Stimulated activated CD8-positive, alpha-beta memory T cell treated with anti-CD3 and anti-CD28 coated beads, Interleukin-7, amount 100 ng/mL, for 48 hours (primary cell): Measurements from ENCODE around the gene MCU.
"Not testable (repeated sequence)": the region's sequence is repeated elsewhere in the genome, so short reads cannot be mapped to it uniquely, and the experiment has no call there.

Source experiments
- DNase-seq, 2 donors: peaks; one replicate each; pipeline ENCODE4 v3.0.0-alpha.2; 2020; ENCODE audit warnings: low read depth in 1 of 2; ENCODE audit errors: extremely low read depth in 1 of 2

The MCU gene

DNA sequence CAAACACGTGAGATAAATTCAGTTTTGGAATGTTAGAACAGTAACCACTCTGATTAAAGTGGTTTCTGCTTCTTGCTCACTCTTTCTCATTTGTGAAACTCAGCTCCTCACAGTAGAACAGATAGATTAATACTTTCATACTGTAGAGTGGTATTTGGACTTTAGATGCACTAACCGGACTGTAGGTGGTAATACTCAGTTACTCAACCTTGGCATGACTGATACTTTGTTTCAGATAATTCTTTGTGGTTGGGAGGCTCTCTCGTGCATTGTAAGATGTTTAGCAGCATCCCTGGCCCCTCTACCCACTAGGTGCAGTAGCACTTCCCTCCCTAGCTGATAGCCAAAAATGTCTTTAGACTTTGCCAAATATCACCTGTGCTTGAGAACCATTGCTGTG is 37.6 kb downstream of the MCU start:
- no peak for DNase-seq

DNA sequence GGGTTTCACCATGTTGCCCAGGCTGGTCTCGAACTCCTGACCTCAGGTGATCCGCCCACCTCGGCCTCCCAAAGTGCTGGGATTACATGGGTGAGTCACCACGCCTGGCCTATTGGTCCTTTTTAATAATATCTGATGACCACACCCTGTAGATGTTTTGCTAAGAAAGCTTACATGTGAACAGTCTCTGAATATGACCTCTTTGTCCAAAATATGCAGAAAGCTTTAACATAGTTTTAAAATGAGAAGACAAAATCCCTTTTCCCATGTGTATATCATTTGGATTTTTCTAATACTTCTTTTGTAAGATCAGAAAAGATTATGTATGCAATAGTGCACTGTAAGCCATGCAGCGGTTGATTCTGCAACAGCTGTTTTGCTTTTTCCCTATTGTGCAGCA is 38.5 kb downstream of the MCU start:
- no peak for DNase-seq

DNA sequence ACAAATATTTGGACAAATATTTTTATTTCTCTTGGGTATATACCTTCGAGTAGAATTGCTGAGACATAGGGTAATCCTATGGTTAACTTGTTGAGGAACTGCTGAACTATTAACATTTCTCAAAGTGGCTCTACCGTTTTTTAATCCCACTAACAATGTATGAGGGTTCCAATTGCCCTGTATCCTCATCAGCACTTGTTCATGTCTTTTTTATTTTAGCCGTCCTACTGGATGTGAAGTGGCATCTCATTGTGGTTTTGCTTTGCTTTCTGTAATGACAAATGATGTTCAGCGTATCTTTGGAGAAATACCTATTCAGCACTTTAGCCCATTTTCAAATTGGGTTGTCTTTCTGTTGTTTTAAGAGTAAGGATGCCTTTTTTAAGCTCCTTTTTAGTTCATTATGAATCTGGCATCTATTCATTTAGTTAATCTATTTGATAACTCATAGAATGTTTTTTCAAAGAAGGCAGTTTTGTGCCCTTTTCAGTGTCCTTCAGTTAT is 40.0 kb downstream of the MCU start:
- no peak for DNase-seq

DNA sequence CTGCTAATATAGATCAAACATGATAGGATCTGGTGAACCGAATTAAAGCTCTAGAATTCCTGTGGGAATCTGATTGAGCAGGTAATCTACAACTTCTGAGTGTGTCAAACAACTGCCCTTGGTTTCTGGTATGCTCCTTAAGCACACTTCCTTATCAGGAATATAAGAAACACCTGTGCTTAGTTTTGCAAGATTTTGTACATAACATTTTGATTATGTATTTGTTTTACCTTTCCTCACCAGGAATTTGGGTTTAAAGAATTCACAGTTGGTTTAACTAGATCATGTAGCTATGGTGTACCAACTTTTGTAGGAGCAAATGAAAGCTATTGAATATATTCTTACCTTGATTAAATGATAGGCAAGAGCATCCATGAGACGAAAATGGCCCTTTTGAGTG is 40.6 kb downstream of the MCU start:
- DNase-seq = no peak

- no peak for DNase-seq
Observed at GRCh38 chr10:72733989-72734388, 42.0 kb downstream of the MCU start.

GRCh38 chr10:72735288-72735936 is 43.5 kb downstream of the MCU start:
- no peak for DNase-seq

- DNase-seq = no peak
Observed at GRCh38 chr10:72736176-72736827, 44.4 kb downstream of the MCU start.

DNA sequence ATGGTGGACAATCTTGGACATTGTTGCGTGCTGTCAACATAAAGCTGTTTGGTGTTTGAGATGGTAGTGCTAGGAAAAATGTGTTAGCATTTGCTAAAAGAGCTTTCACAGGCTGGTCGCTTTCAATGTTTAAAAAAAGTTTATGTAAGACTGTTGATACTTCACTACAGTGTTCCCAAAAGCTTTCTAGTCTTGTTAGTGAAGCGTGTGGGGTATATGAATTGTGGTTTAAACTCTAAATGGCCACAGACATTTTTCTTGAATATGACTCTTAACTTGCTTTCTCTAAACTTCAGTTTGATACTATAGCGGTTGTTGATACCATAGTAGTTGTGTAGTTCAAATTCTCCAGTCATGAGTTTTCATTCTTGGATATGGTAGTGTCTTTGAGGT is 44.9 kb downstream of the MCU start:
- DNase-seq = no peak

- not testable (repeated sequence) for DNase-seq
Observed at GRCh38 chr10:72737357-72737756, 45.4 kb downstream of the MCU start.

DNA sequence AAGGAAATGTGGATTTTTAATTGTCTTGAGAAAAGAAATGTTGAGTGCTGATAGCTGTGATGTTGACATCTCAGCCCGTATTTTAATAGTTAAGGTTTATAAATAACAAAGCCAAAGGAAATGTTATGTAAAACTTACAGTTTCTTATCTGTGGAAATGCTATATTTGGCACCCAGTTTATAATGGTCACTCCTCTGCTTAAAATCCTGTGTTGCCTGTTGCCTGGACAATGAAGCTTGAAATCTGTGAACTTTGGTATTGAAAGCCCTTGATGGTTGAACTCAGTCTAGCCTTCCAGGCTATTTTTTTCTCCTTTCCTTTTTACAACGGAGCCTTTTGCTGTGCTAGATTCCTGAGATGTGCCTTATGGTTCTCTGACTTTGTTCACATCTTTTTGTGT is 46.5 kb downstream of the MCU start:
- no peak for DNase-seq

DNA sequence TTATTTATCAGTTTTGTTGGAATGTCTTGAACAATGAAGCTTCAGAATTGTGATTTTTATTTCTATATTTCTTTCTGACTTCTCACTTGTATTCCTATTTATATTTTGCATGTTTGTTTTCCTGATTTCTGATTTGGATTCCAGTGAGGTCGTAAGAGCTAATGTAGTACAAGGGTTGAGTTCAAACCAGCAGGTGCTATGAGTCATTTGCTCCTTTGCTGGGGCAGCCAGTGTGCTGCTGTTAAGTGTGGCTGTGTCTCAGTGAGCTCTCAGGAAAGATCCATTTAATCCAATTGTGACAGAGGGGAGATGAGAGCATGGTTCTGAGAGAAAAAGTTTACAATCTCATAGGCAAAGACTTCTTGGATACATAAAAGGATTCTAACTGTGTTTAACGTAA is 48.6 kb downstream of the MCU start:
- no peak for DNase-seq

DNA sequence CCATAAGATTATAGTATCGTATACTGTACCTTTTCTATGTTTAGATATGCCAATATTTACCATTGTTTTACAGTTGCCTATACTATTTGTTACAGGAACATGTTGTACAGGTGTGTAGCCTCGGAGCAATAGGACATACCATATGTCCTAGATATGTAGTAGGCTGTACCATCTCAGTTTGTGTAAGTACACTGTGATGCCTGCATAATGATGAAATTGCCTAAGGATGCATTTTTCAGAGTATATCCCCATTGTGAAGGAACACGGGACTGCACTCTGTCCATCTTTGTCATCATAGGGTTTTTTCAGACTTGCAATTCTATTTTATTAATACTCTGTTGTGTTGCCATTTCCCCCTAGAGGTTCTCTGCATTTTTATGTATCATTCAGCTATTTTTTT is 50.1 kb downstream of the MCU start:
- DNase-seq = no peak

DNA sequence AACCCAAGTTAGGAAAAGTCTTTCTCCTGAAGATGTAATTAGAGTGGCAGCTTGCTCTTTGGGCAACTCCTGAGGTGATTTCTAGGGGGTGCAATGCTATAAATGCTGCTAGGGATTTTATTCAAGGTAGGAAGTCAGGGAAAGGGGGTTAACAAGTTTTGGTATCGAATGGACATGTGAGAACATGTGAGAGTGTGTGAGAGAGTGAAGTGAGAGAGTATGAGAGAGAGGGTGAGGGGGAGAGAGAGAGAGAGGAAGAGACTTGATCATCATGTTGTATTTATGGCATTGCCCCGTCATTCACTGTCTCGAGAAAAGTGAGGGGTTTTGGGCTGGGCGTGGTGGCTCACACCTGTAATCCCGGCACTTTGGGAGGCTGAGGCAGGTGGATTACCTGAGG is 50.9 kb downstream of the MCU start:
- DNase-seq = no peak

- no peak for DNase-seq
Observed at GRCh38 chr10:72744566-72744965, 52.6 kb downstream of the MCU start.

- no peak for DNase-seq
Observed at GRCh38 chr10:72746426-72747363, 54.8 kb downstream of the MCU start.

DNA sequence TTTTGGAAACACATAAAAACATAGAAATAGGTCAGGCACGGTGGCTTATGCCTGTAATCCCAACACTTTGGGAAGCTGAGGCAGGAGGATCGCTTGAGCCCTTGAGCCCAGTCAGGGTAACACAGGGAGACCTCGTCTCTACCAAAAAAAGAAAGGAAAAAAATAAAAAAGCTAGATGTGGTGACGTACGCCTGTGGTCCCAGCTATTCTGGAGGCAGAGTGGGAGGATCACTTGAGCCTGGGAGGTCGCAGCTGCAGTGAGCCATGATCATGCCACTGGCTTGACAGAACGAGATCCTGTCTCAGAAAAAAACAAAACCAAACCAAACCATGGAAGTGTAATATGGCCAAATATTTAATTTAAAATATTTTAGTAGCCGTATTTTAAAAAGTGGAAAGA is 55.6 kb downstream of the MCU start:
- no peak for DNase-seq

DNA sequence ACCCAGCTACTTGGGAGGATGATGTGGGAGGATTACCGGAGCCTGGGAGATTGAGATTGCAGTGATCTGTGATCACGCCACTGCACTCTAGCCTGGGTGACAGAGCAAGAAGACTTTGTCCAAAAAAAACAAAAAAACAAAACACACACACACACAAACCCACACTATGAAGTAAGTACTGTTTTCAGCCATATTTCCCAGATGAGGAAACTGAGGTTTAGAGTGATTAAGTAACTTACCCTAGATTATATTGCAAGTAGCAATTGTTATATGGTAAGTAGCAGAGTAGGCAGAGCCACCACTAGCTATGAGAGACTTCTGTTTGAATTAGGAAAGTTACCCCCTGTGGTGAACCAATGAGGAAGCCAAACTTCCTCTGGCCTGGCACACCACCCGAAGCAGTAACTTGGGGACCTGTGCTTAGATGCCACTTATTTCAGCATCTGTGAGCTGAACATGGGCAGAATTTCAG is 61.9 kb downstream of the MCU start:
- DNase-seq = no peak

DNA sequence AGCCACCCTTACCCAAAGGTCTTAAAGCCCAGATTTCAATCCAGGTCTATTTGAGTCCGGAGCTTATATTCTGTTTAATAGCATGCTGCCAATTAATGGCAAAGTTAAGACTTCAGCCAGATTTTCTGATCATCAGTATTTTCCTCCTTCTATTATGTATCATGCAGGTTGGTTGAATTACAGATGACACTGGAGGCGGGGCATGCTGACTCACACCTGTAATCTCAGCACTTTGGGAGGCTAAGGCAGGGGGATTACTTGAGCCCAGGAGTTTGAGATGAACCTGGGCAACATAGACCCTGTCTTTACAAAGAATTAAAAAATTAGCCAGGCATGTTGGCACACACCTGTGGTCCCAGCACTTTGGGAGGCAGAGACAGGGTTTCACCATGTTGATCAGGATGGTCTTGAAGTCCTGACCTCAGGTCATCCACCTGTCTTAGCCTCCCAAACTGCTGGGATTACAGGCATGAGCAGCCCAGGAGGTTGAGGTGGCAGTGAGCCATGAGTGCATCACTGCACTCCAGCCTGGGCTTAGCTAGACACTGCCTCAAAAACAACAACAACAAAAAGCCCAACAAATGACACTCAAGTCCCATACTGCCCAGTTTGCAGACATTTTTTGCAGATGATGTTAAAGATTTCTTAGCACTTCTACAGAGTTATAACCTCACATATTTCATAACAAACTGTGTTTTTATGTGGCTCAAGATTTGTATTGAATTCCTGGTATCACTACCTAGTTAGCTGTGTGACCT is 62.5 kb downstream of the MCU start:
- DNase-seq = no peak

GRCh38 chr10:72756674-72757385 is 64.9 kb downstream of the MCU start:
- no peak for DNase-seq

DNA sequence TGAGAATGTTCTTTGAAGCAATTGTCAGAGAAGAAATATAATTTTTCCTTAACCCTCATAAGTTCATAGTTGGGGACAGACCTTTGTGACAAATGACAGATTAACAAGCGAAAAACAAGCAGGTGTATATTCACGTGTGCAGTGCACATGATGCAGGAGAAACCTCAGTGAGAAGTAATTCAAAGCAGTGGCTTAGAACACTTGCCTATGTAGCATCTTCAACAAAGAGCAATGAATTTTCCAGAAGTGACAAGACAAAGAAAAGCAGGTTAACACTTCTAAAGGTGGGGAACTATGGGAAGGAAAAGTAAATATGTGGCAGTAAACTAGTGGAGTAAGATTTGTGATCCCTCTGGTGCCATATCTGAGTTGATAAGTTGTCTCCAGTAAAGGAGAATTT is 65.8 kb downstream of the MCU start:
- DNase-seq = no peak
